Pons (tissue), 1 donor: ENCODE measurements around the gene RPL13A.
"Not testable (repeated sequence)": the region's sequence is repeated elsewhere in the genome, so short reads cannot be mapped to it uniquely, and the experiment has no call there.

ENCODE experiments used
- DNase-seq: peaks from one replicate; pipeline ENCODE4 v3.0.0-alpha.2; 2016; ENCODE audit warnings: low spot score

The RPL13A gene

DNA sequence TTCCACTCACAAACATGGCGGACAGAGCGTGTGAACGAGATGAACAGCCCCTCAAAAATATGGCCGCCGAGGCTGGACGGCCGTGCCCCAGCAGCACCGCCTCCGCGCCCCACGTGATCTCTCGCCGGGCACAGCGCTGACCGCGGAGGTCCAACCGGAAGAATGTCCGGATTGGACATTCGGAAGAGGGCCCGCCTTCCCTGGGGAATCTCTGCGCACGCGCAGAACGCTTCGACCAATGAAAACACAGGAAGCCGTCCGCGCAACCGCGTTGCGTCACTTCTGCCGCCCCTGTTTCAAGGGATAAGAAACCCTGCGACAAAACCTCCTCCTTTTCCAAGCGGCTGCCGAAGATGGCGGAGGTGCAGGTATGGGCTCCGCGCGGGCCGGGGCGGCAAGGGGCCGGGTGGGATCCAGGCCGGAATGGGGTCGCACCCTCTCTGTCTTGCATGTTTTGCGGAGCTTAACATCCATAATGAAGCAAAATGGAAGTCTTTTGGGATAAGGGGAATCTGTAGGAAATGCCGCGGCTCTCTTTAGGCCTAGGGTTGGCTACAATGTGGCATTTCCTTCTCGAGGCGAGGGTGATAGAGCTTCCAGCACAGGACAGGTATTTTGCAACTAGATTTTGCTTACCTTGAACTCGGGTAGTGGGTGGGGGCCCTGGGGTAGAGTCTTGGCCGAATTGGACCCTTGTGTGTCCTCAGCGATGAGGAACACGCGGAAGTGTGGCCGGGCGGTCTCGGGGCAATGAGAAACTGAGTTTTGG, at the start of gene RPL13A:
Gene RPL13A (plus strand): TSS at position 332 of the 769 bp plus-strand sequence. CDS start 22 bp downstream, at position 354.
- DNase-seq = peak; percentile 99

DNA sequence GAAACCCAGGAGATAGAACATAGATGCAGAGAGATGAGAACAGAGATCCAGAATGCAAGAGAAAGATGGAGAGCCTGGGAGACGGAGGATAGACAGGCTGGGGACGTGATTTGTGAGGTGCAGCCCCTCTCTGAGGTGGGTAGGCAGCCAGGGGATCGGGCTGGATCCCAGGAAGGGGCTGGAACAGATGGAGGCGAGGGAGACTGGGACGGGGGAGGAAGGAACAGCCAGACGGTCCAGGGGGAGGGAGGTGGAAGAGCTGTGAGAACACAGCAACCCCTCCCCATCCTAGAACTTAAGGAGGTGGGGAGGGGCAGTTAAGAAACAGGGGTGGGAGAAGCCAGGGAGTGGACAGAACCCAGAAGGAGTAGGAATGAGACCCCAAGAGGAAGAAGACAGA, 49.1 kb upstream of the RPL13A start:
- DNase-seq = no peak

DNA sequence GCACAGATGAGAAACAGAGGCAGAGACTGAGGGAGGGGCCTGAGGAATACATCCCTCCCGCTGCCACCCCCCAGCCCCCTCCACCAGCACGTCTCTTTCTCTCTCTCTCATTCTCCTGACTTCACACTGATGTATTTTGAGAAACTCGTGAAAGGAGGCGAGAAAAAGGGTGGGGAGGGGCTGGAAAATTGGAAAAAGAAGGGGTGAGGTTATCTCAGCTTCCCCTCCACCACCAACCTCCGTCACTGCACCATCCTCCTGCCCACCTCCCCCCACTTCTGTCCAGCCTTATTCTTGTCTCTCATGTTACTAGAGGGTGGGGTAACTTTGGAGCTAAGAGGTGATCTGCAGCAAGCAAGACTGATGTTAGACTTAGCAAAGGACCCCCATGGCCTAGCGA, 47.6 kb upstream of the RPL13A start:
- DNase-seq = no peak

DNA sequence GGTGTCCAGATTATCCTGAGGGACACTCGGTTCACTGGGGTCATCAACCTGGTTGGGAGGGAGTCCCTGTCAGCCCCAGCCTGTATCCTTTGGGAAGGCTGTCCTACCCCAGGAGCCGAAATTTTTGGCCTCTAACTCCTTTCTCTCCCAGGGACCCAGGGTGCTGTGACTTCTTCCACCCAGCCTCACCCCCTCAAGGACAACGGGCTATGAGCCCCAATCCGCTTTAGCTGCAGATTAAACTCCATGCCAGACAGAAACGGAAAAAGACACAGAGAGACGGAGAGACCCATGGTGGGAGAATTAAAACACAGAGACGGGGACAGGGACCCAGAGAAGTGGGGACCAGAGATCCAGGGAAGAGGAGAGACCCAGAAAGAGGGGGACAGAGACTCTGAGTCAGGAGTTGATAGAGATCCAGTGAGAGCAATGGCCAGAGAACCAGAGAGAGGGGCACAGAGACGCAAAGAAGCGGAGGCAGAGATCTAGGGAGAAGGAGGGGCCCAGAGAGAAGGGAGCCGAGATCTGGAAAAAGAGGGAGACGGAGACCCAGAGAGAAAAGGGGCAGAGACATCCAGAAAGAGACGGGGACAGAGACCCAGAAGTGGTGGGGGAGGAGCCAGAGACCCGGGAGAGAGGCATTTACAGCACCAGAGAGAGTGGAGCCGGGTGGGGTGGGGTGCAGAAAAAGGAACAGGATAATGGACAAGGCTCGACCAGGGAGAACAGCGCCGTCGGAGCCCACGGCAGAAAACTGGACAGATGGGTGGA, 46.8 kb upstream of the RPL13A start:
- no peak for DNase-seq

DNA sequence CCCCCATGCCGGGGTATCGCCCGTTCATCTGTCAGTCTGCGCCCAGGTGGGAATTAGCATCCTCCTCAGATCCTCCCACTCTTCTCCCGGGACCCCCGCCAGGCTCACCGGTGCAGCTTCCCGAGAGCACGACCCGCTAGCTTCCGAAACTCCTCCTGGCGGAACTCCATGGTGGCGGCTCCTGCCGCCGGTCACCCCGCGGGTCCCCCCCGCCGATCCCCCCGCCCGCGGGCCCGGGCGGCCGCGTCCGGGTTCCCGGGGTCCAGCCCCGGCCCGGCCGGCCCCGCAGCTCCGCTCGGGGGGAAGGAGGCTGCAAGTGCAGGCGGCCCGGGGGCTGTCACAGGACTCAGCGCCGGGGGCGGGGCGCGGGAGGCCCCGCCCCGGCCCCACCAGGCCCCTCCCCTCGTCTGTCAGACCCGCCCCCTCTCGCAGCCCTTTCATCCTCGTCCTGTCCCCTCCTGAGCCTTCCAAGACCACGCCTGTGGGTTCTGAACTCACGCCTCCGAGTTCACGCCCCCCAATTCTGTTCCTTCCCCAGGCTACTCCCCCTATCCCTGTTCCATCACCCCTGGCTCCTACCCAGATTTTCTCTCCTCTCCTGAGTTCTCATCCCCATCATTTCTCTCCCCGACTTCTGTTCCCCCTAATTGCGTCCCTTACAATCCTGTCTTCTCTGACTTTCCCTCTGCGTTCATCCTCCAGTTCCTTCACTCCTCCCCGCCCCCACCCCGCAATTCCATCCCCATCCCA, 46.0 kb upstream of the RPL13A start, which contains the start of gene SLC17A7:
Gene SLC17A7 (minus strand): TSS at position 318 of the 750 bp plus-strand sequence. CDS start 148 bp downstream, at position 170.
- DNase-seq = no peak

DNA sequence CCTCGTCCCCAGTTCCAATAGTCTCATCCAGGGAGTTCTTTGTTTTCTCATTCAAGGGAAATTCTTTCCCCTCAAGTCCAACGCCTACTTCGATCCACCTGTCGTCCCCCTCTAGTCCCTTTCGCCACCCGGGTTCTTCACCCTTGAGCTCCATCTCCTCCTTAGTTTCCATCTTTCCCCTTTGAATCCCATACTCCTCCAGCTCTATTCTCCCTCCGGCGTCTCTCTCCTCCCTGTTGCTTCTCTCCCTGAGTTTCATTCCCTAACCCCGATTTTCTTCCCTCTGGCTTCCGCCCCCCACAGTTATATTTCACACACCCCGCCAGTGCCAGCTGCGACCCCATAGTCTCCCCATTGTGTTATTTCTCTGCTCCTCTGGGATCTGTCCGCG, 45.5 kb upstream of the RPL13A start:
- no peak for DNase-seq

DNA sequence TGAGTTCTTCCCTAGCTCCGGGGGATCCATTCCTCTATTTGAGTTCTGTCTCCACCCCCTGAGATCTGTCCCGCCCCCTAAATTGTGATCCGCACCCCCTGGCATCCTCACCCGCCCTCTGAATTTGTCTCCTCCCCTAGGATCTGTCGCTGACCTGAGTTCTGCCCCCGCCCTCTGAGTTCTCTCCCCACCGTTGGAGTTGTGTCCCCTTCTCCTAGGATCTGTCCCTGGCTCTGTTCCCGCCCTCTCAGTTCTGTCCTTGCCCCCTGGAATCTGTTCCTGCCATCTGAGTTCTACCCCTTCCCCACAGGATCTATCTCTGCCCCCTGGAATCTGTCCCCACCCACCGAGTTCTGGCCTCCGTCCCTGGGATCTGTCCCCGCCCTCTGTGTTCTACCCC, 45.1 kb upstream of the RPL13A start:
- DNase-seq = no peak

DNA sequence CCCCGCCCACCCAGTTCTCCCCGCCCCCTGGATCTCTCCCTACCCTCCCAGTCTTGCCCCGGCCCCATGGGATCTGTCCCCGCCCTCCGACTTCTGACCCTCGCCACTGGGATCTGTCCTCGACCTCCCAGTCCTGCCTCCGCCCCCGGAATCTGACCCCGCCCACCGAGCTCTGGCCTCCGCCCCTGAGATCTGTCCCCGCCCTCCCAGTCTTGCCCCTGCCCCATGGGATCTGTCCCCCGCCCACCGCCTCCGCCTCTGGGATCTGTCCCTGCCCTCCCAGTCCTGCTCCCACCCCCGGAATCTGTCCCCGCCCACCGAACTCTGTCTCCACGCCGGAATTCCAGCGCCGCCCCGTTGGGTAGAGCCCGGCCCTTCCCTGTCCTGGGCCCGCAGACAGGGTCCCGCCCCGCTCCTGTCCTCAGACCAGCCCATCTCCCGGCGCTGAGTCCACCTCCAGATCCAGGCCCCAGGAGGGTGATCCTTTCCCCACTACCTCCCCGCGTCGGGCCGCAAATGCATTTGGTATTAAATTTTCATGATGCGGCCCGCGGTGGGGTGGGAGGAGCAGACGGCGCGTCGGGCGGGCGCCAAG, 44.5 kb upstream of the RPL13A start:
- DNase-seq = no peak

DNA sequence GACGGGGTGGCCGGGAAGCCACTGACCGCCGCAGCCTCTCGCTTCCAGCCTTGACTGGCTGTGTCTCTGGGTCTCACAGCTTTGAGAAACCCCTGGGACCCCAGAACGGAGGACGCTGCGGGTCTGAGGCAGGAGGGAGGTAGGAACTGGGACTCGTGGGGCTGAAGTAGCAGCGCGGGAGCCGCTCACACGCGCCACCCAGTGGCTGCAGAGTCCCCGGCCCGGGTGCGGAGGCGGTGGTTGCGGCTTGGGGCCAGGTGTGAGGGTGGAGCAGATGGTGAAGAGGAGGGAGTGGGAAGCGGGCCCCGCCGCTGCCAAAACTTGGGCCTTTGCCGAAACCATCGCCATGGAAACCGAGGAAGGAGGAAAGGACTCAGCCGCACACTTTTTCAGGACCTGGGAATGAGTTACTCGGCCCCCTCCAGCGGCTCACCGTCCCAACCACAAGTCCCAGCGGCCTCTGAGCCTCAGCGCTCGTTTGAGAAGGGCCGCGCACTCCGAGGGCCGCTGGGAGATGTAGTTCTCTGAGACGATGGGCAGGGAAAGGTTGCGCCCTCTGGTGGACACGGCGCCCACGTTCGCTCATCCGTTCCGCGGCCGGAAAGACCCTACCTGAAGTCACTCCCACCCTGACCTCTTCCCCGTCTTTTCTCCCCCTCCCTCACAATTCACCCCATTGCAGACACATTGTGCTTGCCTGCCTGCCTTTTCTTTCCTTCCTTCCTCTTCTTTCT, 43.9 kb upstream of the RPL13A start:
- DNase-seq = peak; percentile 93

DNA sequence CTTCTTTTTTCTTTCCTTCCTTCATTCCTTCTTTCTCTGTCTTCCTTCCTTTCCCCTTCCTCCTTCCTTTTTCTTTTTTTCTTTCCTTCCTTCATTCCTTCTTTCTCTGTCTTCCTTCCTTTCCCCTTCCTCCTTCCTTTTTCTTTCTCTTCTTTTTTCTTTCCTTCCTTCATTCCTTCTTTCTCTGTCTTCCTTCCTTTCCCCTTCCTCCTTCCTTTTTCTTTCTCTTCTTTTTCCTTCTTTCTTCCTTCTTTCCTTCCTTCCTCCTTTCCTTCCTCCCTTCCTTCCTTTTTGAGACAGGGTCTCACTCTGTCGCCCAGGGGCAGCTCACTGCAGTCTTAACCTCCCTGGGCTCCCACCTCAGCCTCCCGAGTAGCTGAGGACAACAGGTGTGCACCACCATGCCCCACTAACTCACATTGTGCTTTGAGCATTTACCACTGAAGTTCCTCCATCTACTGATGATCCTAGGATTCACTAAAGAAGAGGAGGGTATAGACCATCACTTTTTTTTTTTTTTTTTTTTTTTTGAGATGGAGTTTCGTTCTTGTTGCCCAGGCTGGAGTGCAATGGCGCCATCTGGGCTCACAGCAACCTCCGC, 43.2 kb upstream of the RPL13A start:
- DNase-seq = not testable (repeated sequence)

DNA sequence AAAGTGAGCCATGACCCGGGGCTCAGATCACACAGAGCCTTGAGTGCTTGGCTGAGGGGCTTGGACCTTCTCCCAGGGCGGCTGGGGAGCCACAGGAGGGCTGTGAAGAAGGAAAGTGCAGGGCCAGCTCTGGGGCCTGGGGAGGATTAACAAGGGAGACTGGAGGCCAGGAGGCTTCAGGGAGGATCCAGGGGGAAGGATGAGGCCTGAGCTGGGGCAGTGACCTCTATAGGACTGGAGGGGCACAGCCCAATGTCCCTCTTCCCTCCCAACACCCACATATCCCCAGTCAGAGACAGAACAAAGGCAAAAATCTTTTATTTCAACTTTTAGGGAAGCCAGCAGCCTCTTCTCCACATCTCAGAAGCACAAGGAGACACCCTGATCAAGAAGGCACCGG, 41.4 kb upstream of the RPL13A start:
- no peak for DNase-seq

DNA sequence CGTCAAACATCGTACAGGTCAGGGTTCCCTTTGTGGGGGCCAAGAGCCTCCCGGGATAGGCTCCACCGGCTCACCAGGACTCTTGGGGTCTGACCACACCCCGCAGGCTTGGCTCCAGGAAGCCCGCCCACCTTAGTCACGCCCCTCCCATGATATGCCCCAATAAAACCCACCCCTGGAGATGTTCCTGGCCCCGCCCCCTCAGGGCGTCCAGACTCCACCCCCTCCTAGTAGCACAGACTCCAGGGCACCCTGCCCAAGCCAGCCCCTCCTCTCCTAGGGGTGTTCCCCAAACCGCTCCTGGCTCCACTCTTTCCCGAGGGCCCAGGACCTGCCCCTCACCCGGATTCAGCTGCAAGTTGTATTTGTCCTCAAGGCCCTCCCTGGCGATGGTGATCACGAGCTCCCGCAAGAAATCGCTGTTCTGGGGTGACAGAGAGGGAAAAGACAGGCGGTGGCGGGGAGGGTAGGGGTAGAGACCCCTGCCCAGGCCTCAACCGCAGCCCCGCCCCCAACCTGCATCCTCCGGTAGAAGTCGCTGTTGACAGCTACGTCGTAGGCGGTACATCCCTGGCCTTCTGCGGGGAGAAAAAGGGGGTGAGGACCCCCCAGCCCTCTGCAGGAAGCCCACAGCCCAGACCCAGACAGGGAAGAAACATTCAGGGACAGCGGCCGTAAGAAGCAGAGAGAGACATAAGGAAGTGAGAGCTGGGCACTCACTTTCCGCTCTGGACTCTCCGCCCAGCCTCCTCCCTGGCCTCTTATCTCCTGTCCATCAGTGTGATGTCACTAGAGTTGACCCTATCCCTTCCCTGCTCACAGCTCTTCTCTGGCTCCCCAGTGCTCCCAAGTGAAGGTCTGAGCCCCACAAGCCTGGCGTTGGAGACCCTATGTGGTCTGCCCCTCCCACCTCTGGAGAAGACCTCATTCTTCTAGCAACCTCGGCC, 39.6 kb upstream of the RPL13A start:
- no peak for DNase-seq

DNA sequence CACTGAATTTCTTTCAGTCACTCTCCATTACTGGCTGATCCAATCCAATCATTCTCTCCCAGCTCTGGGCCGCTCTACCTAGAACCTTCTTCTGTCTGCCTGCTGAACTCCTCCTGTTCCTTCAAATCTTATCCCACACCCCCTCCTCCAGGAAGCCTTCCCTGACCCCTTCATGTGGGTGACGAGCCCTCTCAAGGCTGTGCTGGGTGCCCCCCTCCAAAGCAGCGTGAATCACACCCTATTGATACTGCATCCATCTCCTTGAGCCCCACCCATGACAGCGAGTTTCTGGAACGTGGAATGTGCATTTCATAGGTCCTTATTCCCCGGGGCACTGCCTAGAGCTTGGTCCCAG, 39.0 kb upstream of the RPL13A start:
- DNase-seq = no peak

DNA sequence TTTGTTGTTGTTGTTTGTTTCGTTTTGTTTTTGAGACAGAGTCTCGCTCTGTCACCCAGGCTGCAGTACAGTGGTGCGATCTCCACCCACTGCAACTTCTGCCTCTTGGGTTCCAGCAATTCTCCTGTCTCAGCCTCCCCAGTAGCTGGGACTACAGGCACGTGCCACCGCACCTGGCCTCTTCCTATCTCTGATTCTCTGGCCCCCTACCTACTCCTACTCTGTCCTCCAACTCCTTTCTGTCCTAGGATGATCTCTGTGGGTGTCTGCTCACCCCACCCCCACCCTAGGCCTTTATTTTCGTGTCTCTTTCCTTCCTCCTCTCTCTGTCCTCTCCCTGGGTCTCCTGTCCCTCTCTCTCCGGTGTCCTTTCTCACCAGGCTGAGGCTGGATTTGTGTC, 37.0 kb upstream of the RPL13A start:
- no peak for DNase-seq

DNA sequence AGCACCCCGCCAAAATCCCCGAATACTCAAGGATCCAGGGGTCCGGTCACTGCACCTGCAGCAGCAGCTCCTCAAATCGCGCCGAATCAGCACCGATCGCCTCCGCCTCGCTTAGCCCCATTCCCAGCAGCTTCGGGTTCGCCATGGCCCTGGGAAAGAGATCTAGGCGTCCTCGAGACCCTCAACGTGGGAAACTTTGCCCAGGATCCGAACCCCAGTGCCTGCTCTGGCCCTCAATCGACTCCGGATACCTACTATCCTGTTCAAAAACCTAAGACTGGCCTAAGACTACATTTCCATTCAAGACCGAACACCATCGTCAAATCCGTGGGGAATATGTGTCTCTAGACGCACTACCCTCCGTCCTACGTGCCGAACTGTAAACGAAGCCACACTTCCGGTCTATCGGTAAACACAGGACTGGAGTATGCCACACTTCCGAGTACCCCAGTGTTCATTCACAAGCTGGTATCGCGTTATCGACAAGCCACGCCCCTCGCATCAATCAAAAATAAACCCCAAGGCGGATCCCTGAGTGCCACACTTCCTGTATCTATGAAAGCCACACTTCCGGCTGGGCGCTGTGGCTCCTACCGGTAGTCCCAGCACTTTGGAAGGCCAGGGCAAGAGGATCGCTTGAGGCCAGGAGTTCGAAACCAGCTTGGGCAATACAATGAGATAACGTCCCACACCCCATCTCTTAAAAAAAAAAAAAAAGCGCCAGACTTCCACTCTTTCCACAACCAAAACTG, 35.8 kb upstream of the RPL13A start, which contains the start of gene PIH1D1:
Gene PIH1D1 (minus strand): TSS at position 385 of the 752 bp plus-strand sequence. CDS start 240 bp downstream, at position 145.
- peak; percentile 99 for DNase-seq

DNA sequence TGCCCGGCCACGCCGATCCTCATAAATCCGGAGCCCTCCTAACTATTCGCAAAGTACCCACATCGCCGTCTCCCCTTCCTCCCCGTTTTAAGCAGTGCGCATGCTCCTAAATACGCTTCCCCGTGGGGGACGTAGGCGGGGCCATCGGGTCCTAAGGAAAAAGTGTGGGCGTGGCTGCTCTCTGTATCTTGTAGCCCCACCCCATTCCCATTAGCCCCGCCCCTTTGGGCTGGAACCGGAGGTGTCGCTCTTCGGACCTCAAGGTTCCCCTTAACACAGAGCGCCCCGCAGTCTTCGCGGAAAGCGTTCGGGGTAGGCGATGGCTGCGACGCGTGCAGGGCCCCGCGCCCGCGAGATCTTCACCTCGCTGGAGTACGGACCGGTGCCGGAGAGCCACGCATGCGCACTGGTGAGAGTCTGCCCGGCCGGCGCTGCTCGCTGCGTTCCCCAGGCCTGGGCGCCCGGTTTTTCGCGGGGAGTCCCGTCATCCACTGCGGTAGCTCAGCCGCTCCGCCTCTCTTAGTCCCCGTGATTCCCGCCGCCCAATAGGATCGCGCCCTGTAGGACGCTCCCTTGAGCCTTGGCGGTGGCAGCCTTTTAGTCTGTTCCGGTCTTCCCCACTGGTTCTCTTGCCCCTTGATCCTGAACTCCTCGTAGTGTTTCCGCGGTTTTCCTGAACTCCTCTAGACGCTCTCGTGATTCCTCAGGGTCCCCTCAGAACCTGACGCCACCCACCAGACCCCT, 34.2 kb upstream of the RPL13A start, which contains the start of gene ALDH16A1:
Gene ALDH16A1 (plus strand): TSS at position 213 of the 744 bp plus-strand sequence. CDS start 107 bp downstream, at position 320.
- peak; percentile 98 for DNase-seq

DNA sequence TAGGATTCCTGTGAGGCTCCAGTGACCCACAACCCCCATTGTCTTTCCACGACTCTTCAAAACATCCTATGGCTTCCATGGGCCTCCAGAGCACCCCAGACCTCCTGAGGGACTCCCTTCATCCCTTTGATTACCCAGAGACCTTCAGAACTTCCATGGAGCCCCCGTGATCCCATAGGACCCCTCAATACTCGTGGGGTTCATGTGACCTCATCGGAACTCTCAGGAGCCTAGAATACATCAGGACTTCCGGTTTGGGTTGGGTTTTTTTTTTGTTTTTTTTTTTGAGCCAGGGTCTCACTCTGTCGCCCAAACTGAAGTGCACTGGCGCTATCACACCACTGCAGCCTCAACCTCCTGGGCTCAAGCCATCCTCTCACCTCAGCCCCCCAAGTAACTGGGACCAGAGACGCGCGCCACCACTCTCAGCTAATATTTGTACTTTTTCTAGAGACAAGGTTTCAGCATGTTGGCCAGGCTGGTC, 33.6 kb upstream of the RPL13A start:
- DNase-seq = no peak

DNA sequence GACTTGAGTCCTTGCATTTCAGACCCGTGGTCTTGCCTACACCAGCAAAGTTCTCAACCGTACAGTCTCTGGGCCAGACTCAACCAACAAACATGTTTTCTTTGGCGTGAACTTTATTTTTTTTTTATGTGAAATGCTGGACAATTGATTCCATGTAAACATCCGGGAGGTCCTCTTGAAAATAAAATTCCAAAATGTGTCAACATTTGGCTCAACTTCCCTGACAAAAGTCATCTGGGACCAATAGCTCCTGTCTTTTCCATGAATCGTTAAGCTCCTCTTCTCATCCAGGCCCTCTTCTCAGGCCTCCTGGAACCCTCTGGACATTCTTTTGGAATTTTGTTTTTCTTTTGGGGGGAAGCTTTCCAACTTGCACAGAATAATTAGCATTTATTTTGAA, 31.6 kb upstream of the RPL13A start:
- DNase-seq = no peak
